ENCODE measurements around the gene MPPED1.

Gene MPPED1

DNA sequence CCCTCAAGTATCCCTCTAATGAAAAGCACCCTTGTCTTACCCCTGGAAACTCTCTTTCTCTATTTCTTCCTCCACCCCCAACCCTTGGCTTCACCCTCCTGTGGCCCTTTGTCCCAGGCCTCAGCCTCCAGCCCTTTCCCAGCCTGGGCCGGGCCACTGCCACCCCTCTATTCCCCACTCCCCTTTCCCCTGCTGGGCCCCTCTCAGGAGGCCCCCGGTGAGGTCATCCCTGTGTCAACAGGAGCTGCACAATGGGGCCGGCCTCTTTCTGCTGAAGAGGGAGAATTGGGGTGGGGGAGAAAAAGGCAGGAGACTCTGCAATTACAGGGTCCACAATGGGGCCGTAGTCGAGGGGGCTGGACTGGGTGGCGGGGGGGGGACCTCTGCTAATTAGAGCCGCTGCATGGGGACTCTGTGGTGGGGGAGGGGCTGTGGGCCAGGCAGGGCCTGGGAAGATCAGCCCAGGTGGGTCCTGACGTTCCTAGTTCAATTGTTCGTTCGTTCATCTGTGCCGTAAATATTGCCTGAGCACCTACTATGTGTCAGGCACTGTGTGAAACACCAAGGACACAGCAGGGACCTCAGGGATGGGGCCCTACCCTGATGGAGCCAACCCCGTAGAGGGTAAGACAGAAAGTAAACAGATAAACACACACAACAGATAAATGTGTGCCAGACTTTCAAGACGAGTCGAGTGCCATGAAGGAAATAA lies 18.5 kb upstream of the MPPED1 start:
- no peak for DNase-seq

DNA sequence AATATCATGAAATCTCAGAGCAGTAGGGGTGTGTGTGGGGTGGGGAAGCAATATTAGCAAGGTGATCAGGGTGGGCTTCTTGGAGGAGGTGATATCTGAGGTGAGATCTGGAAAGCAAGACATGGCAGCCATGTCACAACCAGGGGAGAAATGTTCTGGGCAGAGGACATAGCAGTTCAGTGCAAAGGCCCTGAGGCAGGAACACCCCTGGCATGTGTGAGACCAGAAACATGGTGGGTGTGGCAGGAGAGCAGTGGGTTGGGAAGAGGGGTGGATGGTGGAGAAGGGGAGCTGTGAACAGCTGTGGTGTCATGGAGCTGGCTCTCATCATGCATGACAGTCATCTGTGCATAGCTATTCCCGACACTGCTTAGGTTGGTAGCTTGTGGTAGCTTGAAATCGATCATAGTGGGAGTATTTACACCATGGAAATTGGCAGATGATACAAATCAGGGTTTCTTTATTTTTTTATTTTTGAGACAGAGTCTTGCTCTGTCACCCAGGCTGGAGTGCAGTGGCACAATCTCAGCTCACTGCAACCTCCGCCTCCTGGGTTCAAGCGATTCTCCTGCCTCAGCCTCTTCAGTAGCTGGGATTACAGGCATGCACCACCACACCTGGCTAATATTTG lies 17.9 kb upstream of the MPPED1 start:
- DNase-seq, result no peak

- DNase-seq, result no peak
Measured at GRCh38 chr22:43395086-43395695, 16.6 kb upstream of the MPPED1 start.

DNA sequence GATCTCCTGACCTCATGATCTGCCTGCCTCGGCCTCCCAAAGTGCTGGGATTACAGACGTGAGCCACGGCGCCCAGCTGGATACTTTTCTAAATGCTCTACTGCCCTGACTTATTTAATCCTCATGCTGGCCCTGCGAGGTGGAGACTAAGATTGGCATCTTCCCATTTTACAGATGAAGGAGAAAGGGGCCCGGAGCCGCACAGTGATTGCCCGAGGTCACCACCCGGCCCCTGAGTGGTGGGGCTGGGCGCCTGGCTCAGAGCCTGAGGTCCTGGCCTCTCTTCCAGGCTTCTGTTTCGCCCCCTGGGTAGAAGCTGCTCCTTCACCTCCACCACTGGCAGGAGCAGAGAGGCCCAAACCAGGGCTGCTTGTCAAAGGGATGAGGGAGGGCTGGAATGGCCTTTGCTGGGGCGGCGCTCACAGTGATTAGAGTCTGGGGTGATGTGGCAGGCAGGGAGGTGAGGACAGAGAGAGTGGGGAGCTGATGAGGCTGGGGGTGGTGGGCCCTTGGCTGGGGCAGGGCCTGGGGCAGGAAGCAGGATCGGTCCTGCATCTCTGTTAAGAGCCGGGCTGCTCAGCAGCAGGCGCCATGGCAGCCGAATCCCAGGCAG lies 15.4 kb upstream of the MPPED1 start:
- no peak for DNase-seq

- no peak for DNase-seq
Measured at GRCh38 chr22:43396934-43397457, 14.8 kb upstream of the MPPED1 start.

DNA sequence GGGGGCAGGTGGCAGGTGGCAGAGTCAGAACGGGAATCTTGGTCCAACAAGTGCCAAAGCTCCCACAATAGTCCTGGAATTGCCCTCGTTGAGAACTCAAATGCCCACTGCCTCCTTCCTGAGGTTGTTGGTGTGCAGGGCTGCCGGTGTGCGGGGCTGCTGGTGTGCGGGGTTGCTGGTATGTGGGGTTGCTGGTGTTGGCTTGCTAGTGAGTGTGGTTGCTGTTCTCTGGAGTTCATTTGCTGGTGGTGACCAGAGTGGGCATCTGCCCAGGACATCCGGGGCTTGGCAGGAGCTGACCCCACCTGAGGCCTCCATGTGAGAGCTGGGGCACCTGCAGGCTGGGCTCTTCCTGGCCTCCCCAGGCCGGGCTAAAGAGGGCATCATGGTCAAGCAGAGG lies 14.0 kb upstream of the MPPED1 start:
- DNase-seq, result no peak

DNA sequence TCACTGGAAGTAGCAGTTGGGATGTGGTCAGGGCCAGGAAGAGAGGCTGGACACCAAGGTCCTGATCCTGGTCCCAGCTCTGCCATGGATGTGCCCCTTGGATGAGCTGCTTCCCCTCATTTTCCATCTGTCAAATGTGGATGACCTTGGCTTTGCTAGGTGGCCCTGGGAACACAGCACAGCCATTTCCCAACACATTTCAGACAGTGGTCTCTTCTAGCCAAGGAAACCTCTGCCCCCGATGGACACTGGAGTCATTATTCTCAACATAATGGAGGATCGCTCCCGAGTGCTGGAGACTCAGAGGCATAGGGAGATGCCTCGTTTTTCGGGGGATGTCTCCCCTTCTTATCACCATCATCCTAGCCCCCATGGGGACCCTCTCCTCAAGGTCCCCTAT lies 13.6 kb upstream of the MPPED1 start:
- no peak for DNase-seq

GRCh38 chr22:43398910-43399309 lies 12.9 kb upstream of the MPPED1 start:
- no peak for DNase-seq

GRCh38 chr22:43399338-43399979 lies 12.4 kb upstream of the MPPED1 start:
- DNase-seq, result no peak

DNA sequence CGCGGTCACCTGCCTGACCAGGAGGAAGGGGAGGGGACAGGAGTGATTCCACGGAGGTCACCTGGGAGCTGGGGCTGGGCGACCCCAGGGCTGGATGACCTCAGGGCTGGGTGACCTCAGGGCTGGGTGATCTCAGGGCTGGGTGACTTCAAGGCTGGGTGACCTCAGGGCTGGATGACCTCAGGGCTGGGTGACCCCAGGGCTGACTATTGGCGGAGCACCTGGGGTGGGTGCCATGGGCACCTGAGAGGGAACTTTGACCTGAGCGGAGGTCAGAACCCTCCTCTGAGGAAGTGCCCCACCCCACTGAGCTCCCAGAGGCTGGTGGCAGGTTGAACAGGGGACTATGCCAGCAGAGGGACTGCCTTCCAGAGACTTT lies 11.8 kb upstream of the MPPED1 start:
- no peak for DNase-seq

GRCh38 chr22:43400449-43400848 lies 11.4 kb upstream of the MPPED1 start:
- no peak for DNase-seq

- no peak for DNase-seq
Measured at GRCh38 chr22:43401233-43401632, 10.6 kb upstream of the MPPED1 start.

DNA sequence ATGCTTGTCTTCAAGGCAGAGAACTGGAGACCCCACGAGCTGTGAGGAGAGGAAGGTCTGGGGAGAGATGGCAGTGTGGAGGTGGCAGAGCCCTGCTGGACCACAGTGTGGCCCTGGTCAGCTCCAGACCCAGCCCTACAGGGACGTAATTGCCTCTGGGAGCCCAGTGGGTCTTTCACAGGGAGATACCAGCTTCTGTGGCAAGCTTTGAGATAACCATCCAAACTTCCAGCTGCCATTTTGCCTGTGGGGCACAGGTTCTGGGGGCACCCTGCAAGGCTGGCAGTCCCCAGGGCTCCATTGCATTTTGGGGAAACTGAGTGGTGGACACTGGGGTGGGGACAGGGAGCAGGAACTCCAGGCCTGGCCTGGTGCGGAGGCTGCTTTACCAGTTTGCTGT lies 10.2 kb upstream of the MPPED1 start:
- DNase-seq, result no peak

GRCh38 chr22:43402128-43402527 lies 9.7 kb upstream of the MPPED1 start:
- no peak for DNase-seq

DNA sequence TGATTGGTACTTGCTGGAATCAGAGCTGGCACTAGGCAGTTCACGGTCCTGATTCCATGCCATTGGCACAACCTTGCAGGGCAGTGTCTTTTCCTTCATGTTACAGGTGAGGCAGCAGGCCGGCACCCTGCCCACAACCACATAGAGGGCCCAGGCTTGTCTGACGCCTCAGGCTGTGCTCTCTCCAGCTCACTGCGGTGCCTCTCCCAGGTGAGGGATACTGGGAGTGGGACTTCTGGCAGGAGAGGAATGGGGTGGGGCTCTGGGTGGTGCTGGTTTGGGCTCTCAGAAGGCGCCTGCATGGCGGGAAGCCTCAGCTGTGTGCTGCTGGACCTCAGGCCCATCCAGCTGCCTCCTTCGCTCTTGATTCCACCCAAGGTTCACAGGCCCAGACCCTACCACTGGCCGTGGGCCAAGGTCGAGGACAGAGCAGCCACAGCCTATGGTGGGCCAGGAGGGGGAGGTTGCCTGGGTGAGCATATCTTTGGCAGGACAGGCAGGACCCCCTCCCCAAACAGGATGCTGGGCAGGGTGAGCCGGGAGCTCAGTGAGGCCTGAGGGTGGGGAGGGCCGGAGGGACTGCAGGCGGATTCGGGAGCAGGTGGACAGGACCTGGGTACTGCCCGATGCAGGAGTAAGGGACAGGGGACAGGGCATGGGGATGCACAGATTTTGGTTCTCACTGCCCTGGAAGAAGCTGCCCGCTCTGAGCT lies 7.0 kb upstream of the MPPED1 start:
- no peak for DNase-seq

DNA sequence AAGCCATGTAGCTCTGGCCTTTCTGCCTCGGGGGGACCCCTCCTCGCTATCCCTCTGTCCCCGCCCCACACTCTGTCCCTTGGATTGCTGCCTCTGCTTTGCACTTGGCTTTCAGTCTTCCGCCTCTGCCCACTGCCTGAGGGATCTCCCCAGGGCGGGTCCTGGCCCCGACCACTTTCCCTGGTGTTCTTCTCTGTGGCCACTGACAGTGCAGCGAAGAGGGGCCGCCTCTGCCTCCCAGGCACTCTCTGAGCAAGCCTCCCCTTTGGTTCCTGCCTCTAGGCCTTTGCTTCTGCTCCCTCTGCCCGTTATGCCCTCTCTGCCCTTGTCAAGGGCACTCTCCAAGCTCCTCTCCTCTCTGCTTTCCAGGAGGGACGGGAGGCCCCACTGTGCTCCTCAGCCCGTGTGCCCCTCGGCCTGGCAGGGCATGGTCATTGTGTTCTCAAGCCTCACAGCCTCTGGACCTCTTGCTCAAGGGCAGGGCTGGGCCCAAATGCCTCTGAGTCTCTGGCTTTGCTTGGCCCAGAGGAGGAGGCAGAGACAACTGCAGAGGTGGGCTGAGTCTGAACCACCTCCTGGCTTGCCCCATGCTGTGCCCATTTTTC lies 5.5 kb upstream of the MPPED1 start:
- DNase-seq, result no peak

DNA sequence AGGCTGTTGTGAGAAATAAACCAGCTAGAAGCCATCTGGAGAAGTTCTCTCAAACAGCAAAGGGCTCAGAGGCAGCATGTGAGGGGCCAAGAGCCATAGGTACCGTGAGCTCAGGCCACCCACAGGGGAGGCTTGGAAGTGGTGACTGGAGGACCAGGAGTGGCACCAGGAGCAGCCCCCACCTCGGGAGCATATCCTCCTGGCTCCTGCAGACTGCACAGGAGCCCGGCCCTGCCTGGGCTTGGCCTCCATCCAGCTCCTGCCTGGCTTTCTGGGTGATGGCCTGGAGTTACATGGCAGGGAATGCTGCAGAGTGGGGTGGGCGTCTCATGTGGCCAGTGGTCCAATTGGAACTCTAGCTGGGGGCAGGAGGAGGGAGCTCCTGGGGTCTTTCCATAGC lies 4.2 kb upstream of the MPPED1 start:
- no peak for DNase-seq

DNA sequence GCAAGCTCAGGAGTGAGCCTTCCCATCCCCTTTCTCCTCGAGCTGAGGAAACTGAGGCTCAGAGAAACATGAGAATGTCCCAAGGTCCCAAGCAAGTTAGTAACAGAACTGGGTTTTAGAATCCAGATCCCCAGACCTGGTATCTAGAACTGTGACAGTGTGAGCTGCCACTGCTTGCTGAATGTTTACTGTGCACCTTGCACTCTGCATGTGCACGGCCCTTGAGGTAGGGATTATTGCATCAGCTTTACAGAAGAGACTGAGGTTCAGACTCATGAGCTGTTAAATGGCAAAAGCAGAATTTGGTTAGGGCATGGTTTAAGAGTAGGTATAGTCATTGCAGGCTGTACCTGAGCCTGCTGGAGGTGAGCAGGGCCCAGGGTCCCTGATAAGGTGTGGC lies 3.8 kb upstream of the MPPED1 start:
- no peak for DNase-seq

- DNase-seq, result no peak
Measured at GRCh38 chr22:43409046-43409445, 2.8 kb upstream of the MPPED1 start.

GRCh38 chr22:43409800-43410199 lies 2.0 kb upstream of the MPPED1 start:
- no peak for DNase-seq

DNA sequence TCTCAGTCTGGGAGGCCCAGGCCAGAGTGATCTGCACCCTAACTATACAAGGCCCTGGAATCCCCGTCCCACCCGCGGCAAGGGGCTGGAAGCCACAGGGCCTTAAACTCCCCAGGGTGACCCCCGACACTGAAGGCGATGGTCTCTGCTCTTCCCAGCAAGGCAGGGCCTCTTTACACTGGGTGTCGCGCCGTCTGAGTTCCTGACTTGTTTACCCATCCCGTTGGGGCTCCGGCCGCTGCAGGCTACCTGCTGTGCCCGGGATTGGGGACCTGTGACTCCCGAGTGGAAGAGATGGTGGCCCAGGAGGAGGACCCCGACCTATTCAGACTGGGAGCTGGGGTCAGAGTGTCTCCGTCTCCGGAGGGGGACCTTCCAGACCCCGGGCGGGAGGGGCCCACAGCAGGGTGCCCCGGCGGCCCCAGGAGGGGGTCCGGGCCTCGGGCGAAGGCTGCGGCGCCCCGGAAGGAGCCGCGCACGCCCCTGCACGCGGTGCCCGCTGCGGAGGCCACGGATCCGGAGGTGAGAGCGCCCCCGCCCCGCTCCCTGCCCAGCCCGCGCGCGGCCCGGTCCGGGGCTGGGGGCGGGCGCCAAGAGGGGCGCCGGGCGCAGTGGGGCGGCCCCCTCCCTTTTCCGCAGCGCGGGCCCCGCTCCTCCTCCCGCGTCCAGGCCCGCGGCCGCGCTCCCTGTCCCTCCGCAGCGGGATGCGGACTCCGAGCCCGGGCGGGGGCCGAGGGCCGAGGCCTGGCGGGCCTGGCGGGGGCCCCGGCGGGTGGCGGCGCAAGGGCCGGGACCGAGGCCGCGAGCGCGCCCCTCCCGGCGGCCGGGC lies 560 bp upstream of the MPPED1 start:
- DNase-seq, result no peak
